Activated T-cell treated with anti-CD3 and anti-CD28 coated beads, Interleukin-2, amount 50 U/mL, for 72 hours (primary cell): Measurements from ENCODE around the gene USP34. TPM values are rescaled to one million over a fixed set of nuclear protein-coding genes. Genes with fewer than 3 reads are reported as not detected.

Experiments
- ATAC-seq, 2 donors: fragments of 150-1000 bp; cut with Tn5 transposase; replicated peaks in 1 of 2; 2 replicates each; pipeline ENCODE4 v1.10.0; 2021; ENCODE audit warnings: moderate library complexity in 2 of 2, mild to moderate bottlenecking in 1 of 2
- DNase-seq, 2 donors: peaks; one replicate each; pipeline ENCODE4 v3.0.0; 2021 to 2022; ENCODE audit warnings: mixed read lengths in 1 of 2
- H3K27ac Mint-ChIP-seq: one replicate; pipeline ENCODE4 v1.8.0; 2022; ENCODE audit warnings: mild to moderate bottlenecking, moderate library complexity, mixed read lengths
- H3K27me3 Mint-ChIP-seq: one replicate; pipeline ENCODE4 v1.8.0; 2022; ENCODE audit warnings: low read depth, mixed read lengths
- H3K36me3 Mint-ChIP-seq, 2 donors: one replicate each; pipeline ENCODE4 v1.8.0; 2022; ENCODE audit warnings: mixed read lengths in 2 of 2, mild to moderate bottlenecking in 1 of 2; ENCODE audit not compliant: insufficient read depth in 2 of 2
- H3K4me1 Mint-ChIP-seq: one replicate; pipeline ENCODE4 v1.8.0; 2022; ENCODE audit warnings: low read depth, mixed read lengths
- H3K4me3 Mint-ChIP-seq, 2 donors: one replicate each; pipeline ENCODE4 v1.8.0; 2022; ENCODE audit warnings: mild to moderate bottlenecking in 2 of 2, mixed read lengths in 2 of 2, moderate library complexity in 2 of 2
- H3K9me3 Mint-ChIP-seq, 2 donors: one replicate each; pipeline ENCODE4 v1.8.0; 2022; ENCODE audit warnings: mixed read lengths in 2 of 2
- total RNA-seq, 2 donors: library from RNA; stranded (reverse); gene quantifications; one replicate each; pipeline ENCODE4 v1.2.3, GENCODE V29; 2022

The USP34 gene
- total RNA-seq, 2 donors from 2014 or later: 100.0 to 104 TPM

- H3K27me3 Mint-ChIP-seq: no peaks in the 10 kb centered on the region
- H3K36me3 Mint-ChIP-seq: peaks cover 5 to 7% of the 10 kb centered on the region in 2 donors
- ATAC-seq: peak; percentile 96
- H3K27ac Mint-ChIP-seq: peak overlapping the region; percentile 97
- peak; percentile 93 for DNase-seq
- no peaks in the 10 kb centered on the region for H3K9me3 Mint-ChIP-seq
- H3K4me3 Mint-ChIP-seq: peak overlapping the region; percentile 86 to 89
- H3K4me1 Mint-ChIP-seq: peaks cover 6% of the 10 kb centered on the region
These were observed 326.1 kb downstream of the USP34 start for GRCh38 chr2:61144697-61145268.

- H3K4me1 Mint-ChIP-seq: peaks cover 6% of the 10 kb centered on the region
- no peaks in the 10 kb centered on the region for H3K9me3 Mint-ChIP-seq
- no peak overlapping the region for H3K27ac Mint-ChIP-seq
- peaks cover 5 to 6% of the 10 kb centered on the region in 2 donors for H3K36me3 Mint-ChIP-seq
- ATAC-seq (no peak), DNase-seq (no peak)
- no peaks in the 10 kb centered on the region for H3K27me3 Mint-ChIP-seq
- H3K4me3 Mint-ChIP-seq: no peak overlapping the region
These were observed 329.7 kb downstream of the USP34 start for GRCh38 chr2:61141151-61141550.

GRCh38 chr2:61138859-61139258, 332.0 kb downstream of the USP34 start:
- Mint-ChIP-seq H3K27ac (no peak overlapping the region), H3K4me3 (no peak overlapping the region), H3K9me3 (no peaks in the 10 kb centered on the region), H3K36me3 (peaks cover 0 to 2% of the 10 kb centered on the region in 2 donors), H3K4me1 (no peaks in the 10 kb centered on the region), H3K27me3 (no peaks in the 10 kb centered on the region)
- DNase-seq: no peak
- no peak for ATAC-seq

Other genes starting within 250 kb of the USP34 start
- gene XPO1, start 67.3 kb upstream of the USP34 start, total RNA-seq: 100 to 1,000 TPM; 130 to 161 TPM